Measurements from ENCODE around the gene PLEKHA4. TPM values are rescaled to one million over a fixed set of nuclear protein-coding genes. Genes with fewer than 3 reads are reported as not detected.

The PLEKHA4 gene
- total and polyA plus RNA-seq, 2 of the 13 experiments (the other 11 are each of a cell fraction or from before 2014, with no cell fraction given): 4.8 to 6.0 TPM

DNA sequence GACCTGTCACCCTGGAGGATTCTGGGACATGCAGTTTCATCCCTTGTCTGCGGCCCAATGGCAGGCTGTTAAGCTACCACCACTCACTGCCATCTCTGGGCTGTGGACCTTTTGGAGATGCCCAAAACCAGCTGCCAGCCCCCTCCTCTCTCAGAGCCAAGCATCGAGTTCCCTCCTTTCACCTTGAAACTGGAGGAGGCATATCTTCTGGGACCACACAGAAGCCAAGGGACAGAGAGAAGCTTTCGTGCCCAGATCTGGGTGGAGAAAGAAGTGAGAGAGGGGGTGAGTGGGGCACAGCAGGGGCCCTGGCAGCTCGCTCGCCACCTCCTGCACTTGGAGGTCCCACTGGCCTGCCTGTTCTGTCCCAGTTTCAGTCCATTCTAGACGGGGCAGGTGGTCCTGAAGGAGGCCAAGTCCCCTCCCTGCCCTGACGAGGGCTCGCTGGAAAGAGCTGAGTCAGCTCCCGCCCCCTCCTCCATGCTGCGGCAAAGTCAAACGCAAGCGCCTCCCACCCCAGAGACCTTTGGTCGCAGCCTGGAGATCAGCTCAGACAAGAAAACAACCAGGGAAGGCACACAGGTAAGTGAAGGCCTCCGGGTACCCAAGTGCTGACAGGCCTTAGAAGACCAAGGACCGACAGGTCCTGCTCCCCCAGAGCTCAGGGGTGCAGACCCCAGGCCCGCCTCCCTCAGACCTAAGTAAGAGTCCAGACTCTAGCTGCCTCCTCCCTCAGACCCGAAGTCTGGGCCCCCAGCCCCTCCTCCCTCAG lies 61.4 kb downstream of the PLEKHA4 start (continued):
- TF ChIP-seq TCF12 (IDR thresholded peaks at IDR 0.05) (no peak), TCF12 (CRISPR knock-in tag; IDR thresholded peaks at IDR 0.05) (no peak), ZSCAN25 (CRISPR knock-in tag; IDR thresholded peaks at IDR 0.05) (no peak), ZNF451 (CRISPR knock-in tag; IDR thresholded peaks at IDR 0.05) (no peak), YEATS4 (CRISPR knock-in tag; IDR thresholded peaks at IDR 0.05; ENCODE audit: borderline replicate concordance) (peak; percentile 70), ZNF510 (CRISPR knock-in tag; IDR thresholded peaks at IDR 0.05; ENCODE audit: low read depth) (peak; percentile 75), LCORL (IDR thresholded peaks at IDR 0.05) (no peak), LCORL (CRISPR knock-in tag; IDR thresholded peaks at IDR 0.05) (no peak; the same call in 1 of the 2 replicates), MAZ (IDR thresholded peaks at IDR 0.05; ENCODE audit: borderline replicate concordance, low read depth, low read length) (peak; percentile 51; the same call in 1 of the 2 replicates), MAZ (CRISPR knock-in tag; IDR thresholded peaks at IDR 0.05; ENCODE audit: low read depth) (peak; percentile 46; the same call in 1 of the 2 replicates), ZNF33B (CRISPR knock-in tag; IDR thresholded peaks at IDR 0.05) (no peak), ZNF660 (CRISPR knock-in tag; IDR thresholded peaks at IDR 0.05; ENCODE audit: borderline replicate concordance, low read depth) (no peak), ATM (IDR thresholded peaks at IDR 0.05; ENCODE audit: borderline replicate concordance) (no peak), ZNF550 (CRISPR knock-in tag; IDR thresholded peaks at IDR 0.05; ENCODE audit: borderline replicate concordance) (no peak), TEAD2 (CRISPR knock-in tag; IDR thresholded peaks at IDR 0.05) (no peak), NCOR1 (IDR thresholded peaks at IDR 0.05; ENCODE audit: borderline replicate concordance, low read length) (0 out of 2 replicates have a peak, but pooled peaks have one; percentile 28), PLRG1 (conservative IDR thresholded peaks at IDR 0.05) (no peak), ZNF564 (CRISPR knock-in tag; IDR thresholded peaks at IDR 0.05) (no peak), JUNB (CRISPR knock-in tag; IDR thresholded peaks at IDR 0.05; ENCODE audit: borderline replicate concordance) (no peak), ZNF563 (CRISPR knock-in tag; IDR thresholded peaks at IDR 0.05) (0 out of 2 replicates have a peak, but pooled peaks have one; percentile 6), RFXAP (CRISPR knock-in tag; IDR thresholded peaks at IDR 0.05; ENCODE audit: borderline replicate concordance) (0 out of 2 replicates have a peak, but pooled peaks have one; percentile 49), ATF1 (CRISPR knock-in tag; IDR thresholded peaks at IDR 0.05) (no peak), ISL2 (CRISPR knock-in tag; IDR thresholded peaks at IDR 0.05) (0 out of 2 replicates have a peak, but pooled peaks have one; percentile 22), ZBTB7A (CRISPR knock-in tag; IDR thresholded peaks at IDR 0.05) (0 out of 2 replicates have a peak, but pooled peaks have one; percentile 62)
- TF ChIP-seq, protein P1, sequence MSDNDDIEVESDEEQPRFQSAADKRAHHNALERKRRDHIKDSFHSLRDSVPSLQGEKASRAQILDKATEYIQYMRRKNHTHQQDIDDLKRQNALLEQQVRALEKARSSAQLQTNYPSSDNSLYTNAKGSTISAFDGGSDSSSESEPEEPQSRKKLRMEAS (IDR thresholded peaks at IDR 0.05): peak; percentile 36; the same call in 1 of the 2 replicates
- TF ChIP-seq, protein P2, sequence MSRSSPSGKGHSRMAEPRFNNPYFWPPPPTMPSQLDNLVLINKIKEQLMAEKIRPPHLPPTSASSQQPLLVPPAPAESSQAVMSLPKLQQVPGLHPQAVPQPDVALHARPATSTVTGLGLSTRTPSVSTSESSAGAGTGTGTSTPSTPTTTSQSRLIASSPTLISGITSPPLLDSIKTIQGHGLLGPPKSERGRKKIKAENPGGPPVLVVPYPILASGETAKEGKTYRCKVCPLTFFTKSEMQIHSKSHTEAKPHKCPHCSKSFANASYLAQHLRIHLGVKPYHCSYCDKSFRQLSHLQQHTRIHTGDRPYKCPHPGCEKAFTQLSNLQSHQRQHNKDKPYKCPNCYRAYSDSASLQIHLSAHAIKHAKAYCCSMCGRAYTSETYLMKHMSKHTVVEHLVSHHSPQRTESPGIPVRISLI (CRISPR knock-in tag; IDR thresholded peaks at IDR 0.05; ENCODE audit: borderline replicate concordance): 0 out of 2 replicates have a peak, but pooled peaks have one; percentile 6
- TF ChIP-seq, protein P3, sequence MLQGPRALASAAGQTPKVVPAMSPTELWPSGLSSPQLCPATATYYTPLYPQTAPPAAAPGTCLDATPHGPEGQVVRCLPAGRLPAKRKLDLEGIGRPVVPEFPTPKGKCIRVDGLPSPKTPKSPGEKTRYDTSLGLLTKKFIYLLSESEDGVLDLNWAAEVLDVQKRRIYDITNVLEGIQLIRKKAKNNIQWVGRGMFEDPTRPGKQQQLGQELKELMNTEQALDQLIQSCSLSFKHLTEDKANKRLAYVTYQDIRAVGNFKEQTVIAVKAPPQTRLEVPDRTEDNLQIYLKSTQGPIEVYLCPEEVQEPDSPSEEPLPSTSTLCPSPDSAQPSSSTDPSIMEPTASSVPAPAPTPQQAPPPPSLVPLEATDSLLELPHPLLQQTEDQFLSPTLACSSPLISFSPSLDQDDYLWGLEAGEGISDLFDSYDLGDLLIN (CRISPR knock-in tag; IDR thresholded peaks at IDR 0.05; ENCODE audit: borderline replicate concordance): no peak
- TF ChIP-seq, protein P4, sequence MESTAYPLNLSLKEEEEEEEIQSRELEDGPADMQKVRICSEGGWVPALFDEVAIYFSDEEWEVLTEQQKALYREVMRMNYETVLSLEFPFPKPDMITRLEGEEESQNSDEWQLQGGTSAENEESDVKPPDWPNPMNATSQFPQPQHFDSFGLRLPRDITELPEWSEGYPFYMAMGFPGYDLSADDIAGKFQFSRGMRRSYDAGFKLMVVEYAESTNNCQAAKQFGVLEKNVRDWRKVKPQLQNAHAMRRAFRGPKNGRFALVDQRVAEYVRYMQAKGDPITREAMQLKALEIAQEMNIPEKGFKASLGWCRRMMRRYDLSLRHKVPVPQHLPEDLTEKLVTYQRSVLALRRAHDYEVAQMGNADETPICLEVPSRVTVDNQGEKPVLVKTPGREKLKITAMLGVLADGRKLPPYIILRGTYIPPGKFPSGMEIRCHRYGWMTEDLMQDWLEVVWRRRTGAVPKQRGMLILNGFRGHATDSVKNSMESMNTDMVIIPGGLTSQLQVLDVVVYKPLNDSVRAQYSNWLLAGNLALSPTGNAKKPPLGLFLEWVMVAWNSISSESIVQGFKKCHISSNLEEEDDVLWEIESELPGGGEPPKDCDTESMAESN (CRISPR knock-in tag; conservative IDR thresholded peaks at IDR 0.05): peak; percentile 86
